Measurements from ENCODE around the gene SDHA. TPM values are rescaled to one million over a fixed set of nuclear protein-coding genes. Genes with fewer than 3 reads are reported as not detected.

Gene SDHA
- polyA plus RNA-seq, 1 donor from 2014 or later, result 70.4 TPM

DNA sequence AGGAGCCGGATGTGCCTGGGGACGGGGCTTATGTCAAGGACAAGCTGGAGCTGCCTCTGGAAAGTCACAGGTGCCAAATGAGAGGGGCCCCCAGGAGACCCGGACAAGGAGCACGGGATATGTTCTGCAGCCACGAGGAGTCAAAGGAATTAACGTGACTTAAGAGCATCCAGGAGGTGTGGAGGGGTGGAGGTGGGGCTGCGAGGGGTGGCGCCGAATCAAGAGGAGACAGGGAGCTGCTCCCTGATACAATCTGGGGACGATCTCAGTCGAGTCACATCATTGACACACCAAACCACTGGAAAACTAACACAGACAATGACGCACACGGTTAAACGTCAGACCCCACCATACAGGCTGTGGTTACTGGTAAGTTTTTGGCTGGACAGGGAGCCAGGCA lies 10.5 kb upstream of the SDHA start:
- no peak overlapping the region for H3K9ac ChIP-seq (ENCODE audit: low read length)
- TF ChIP-seq EZH2 (IDR thresholded peaks at IDR 0.05; ENCODE audit: borderline replicate concordance, insufficient read depth, low read length, poor library complexity, severe bottlenecking) (no peak), EP300 (conservative IDR thresholded peaks at IDR 0.05; ENCODE audit: poor library complexity, severe bottlenecking) (no peak), SMC3 (conservative IDR thresholded peaks at IDR 0.05; ENCODE audit: poor library complexity) (no peak), POLR2AphosphoS5 (IDR thresholded peaks at IDR 0.05) (no peak), TAF1 (IDR thresholded peaks at IDR 0.05; ENCODE audit: low read depth) (no peak)
- TF ChIP-seq, protein P1, sequence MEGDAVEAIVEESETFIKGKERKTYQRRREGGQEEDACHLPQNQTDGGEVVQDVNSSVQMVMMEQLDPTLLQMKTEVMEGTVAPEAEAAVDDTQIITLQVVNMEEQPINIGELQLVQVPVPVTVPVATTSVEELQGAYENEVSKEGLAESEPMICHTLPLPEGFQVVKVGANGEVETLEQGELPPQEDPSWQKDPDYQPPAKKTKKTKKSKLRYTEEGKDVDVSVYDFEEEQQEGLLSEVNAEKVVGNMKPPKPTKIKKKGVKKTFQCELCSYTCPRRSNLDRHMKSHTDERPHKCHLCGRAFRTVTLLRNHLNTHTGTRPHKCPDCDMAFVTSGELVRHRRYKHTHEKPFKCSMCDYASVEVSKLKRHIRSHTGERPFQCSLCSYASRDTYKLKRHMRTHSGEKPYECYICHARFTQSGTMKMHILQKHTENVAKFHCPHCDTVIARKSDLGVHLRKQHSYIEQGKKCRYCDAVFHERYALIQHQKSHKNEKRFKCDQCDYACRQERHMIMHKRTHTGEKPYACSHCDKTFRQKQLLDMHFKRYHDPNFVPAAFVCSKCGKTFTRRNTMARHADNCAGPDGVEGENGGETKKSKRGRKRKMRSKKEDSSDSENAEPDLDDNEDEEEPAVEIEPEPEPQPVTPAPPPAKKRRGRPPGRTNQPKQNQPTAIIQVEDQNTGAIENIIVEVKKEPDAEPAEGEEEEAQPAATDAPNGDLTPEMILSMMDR (IDR thresholded peaks at IDR 0.05; ENCODE audit: poor library complexity, severe bottlenecking), result no peak
- no peaks in the 10 kb centered on the region for H3K27me3 ChIP-seq (ENCODE audit: insufficient read depth, low read depth, low read length)
- H3K4me2 ChIP-seq (ENCODE audit: low read length), result no peak overlapping the region
- H4K20me1 ChIP-seq (ENCODE audit: insufficient read depth), result no peaks in the 10 kb centered on the region
- H3K79me2 ChIP-seq (replicated peaks; ENCODE audit: insufficient read depth, low read length), result peaks cover 21% of the 10 kb centered on the region
- H3K36me3 ChIP-seq (ENCODE audit: insufficient read depth, low read length), result no peaks in the 10 kb centered on the region
- no peak overlapping the region for H3K27ac ChIP-seq (ENCODE audit: low read length)
- H3K4me3 ChIP-seq (ENCODE audit: low read length), result no peak overlapping the region
- H3K9me2 ChIP-seq (ENCODE audit: insufficient read depth, low read length), result no peaks in the 10 kb centered on the region
- H2AFZ ChIP-seq (ENCODE audit: low read depth, low read length), result no peak overlapping the region
- H3K9me3 ChIP-seq (ENCODE audit: low read length), result no peaks in the 10 kb centered on the region
- no peaks in the 10 kb centered on the region for H3F3A ChIP-seq (ENCODE audit: insufficient read depth, low read length, poor library complexity, severe bottlenecking)

DNA sequence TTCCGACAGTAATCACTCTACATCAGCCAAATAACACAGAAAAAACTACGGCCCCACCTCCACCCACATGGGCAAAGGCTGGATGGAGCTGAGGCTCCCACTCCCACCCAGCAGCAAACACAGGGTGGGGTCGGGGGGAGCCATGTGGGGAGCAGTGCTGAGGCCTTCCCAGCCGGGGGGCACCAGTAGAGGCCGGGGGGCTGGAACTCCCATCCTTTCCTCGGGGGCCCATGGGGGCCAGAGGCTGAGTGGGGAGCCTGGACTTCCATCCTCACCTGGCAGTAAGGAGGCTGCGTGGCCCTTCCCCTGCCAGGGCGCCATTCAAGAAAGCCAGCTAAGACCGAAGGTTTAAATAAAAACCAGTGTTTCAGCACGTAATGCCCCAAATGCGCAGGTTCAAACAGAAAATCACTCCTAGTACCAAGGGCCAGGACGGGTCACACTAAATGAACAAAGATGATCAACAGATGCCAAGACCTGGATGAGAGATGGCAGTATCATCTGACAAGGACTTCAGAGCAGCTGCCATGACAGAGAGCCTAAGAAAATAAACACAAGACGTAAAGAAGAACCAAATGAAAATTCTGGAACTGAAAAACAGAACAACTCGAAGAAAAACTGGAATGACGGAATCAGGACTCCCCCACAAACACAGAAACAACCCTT lies 9.5 kb upstream of the SDHA start:
- H3K9me2 ChIP-seq (ENCODE audit: insufficient read depth, low read length), result no peaks in the 10 kb centered on the region
- H3K79me2 ChIP-seq (replicated peaks; ENCODE audit: insufficient read depth, low read length), result peaks cover 23% of the 10 kb centered on the region
- no peaks in the 10 kb centered on the region for H4K20me1 ChIP-seq (ENCODE audit: insufficient read depth)

More for the DNA sequence above, 9.5 kb upstream of the SDHA start:
- H3K4me2 ChIP-seq (ENCODE audit: low read length), result no peak overlapping the region
- H3K27ac ChIP-seq (ENCODE audit: low read length), result no peak overlapping the region
- H3K27me3 ChIP-seq (ENCODE audit: insufficient read depth, low read depth, low read length), result no peaks in the 10 kb centered on the region
- H3F3A ChIP-seq (ENCODE audit: insufficient read depth, low read length, poor library complexity, severe bottlenecking), result no peaks in the 10 kb centered on the region
- no peak for TF ChIP-seq SMC3 (conservative IDR thresholded peaks at IDR 0.05; ENCODE audit: poor library complexity)
- no peak for TF ChIP-seq POLR2AphosphoS5 (IDR thresholded peaks at IDR 0.05)
- TF ChIP-seq EZH2 (IDR thresholded peaks at IDR 0.05; ENCODE audit: borderline replicate concordance, insufficient read depth, low read length, poor library complexity, severe bottlenecking), result no peak
- TF ChIP-seq, protein P2, sequence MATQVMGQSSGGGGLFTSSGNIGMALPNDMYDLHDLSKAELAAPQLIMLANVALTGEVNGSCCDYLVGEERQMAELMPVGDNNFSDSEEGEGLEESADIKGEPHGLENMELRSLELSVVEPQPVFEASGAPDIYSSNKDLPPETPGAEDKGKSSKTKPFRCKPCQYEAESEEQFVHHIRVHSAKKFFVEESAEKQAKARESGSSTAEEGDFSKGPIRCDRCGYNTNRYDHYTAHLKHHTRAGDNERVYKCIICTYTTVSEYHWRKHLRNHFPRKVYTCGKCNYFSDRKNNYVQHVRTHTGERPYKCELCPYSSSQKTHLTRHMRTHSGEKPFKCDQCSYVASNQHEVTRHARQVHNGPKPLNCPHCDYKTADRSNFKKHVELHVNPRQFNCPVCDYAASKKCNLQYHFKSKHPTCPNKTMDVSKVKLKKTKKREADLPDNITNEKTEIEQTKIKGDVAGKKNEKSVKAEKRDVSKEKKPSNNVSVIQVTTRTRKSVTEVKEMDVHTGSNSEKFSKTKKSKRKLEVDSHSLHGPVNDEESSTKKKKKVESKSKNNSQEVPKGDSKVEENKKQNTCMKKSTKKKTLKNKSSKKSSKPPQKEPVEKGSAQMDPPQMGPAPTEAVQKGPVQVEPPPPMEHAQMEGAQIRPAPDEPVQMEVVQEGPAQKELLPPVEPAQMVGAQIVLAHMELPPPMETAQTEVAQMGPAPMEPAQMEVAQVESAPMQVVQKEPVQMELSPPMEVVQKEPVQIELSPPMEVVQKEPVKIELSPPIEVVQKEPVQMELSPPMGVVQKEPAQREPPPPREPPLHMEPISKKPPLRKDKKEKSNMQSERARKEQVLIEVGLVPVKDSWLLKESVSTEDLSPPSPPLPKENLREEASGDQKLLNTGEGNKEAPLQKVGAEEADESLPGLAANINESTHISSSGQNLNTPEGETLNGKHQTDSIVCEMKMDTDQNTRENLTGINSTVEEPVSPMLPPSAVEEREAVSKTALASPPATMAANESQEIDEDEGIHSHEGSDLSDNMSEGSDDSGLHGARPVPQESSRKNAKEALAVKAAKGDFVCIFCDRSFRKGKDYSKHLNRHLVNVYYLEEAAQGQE (IDR thresholded peaks at IDR 0.05; ENCODE audit: borderline replicate concordance), result no peak
- no peak for TF ChIP-seq TAF1 (IDR thresholded peaks at IDR 0.05; ENCODE audit: low read depth)
- TF ChIP-seq MXI1 (conservative IDR thresholded peaks at IDR 0.05; ENCODE audit: poor library complexity, severe bottlenecking), result no peak
- no peak for TF ChIP-seq EP300 (conservative IDR thresholded peaks at IDR 0.05; ENCODE audit: poor library complexity, severe bottlenecking)
- TF ChIP-seq RAD21 (conservative IDR thresholded peaks at IDR 0.05), result no peak
- TF ChIP-seq, protein P1 (IDR thresholded peaks at IDR 0.05; ENCODE audit: poor library complexity, severe bottlenecking), result no peak
- no peaks in the 10 kb centered on the region for H3K36me3 ChIP-seq (ENCODE audit: insufficient read depth, low read length)
- no peak overlapping the region for H2AFZ ChIP-seq (ENCODE audit: low read depth, low read length)
- H3K4me3 ChIP-seq (ENCODE audit: low read length), result no peak overlapping the region
- no peak overlapping the region for H3K9ac ChIP-seq (ENCODE audit: low read length)
- no peaks in the 10 kb centered on the region for H3K9me3 ChIP-seq (ENCODE audit: low read length)

All from neural cell (in vitro differentiated cells).